SK-N-SH (cell line): ENCODE data around the gene PGAP3. TPM values are rescaled to one million over a fixed set of nuclear protein-coding genes. Genes with fewer than 3 reads are reported as not detected.

Source experiments
- CTCF ChIA-PET: fragments of 300-600, 350-600 bp; formaldehyde crosslinking; extraction: SDS; loops from one replicate; lab custom pipeline; 2021; lab: Yijun Ruan, JAX
- POLR2A ChIA-PET: fragments of 350-600 bp; sonication (Branson Sonifier 250); formaldehyde crosslinking; extraction: SDS; loops from one replicate; lab custom pipeline; 2020; ENCODE audit warnings: antibody characterized with exemption, inconsistent platforms; lab: Yijun Ruan, JAX
- DNase-seq: peaks from one replicate; pipeline ENCODE4 v3.0.0; 2012
- H2AFZ ChIP-seq: fragments of 200-600 bp; sonication (generic); 2 replicates; pipeline ENCODE4 v1.8.1; 2016; ENCODE audit warnings: antibody characterized with exemption, mild to moderate bottlenecking, low read depth
- H3F3A ChIP-seq: fragments of 200-600 bp; sonication (generic); replicated peaks from 2 replicates; pipeline ENCODE3; 2016; ENCODE audit warnings: antibody characterized with exemption, mild to moderate bottlenecking; ENCODE audit not compliant: insufficient read depth
- H3K27ac ChIP-seq, 2 experiments: fragments of 200-500 bp in 1 of 2; fragments of 200-600 bp in 1 of 2; sonication (Bioruptor generic) in 1 of 2; sonication (generic), shearing (Covaris generic) in 1 of 2; 2 replicates each; pipeline versions ENCODE4 v1.5.1 to v1.6.1; 2014 to 2016; ENCODE audit warnings: low read depth in 2 of 2, inconsistent platforms in 1 of 2, low read length in 1 of 2, mild to moderate bottlenecking in 1 of 2, mixed read lengths in 1 of 2
- H3K27me3 ChIP-seq: fragments of 200-600 bp; sonication (generic), shearing (Covaris generic); 2 replicates; pipeline ENCODE4 v1.6.1; 2016; ENCODE audit warnings: mixed run types; ENCODE audit not compliant: insufficient read depth
- H3K36me3 ChIP-seq, 2 experiments: fragments of 200-500 bp in 1 of 2; fragments of 200-600 bp in 1 of 2; sonication (Bioruptor generic) in 1 of 2; sonication (generic) in 1 of 2; replicated peaks in 1 of 2; 2 replicates each; pipeline versions ENCODE3 to v1.5.1; 2014 to 2016; ENCODE audit warnings: low read length in 1 of 2, mild to moderate bottlenecking in 1 of 2; ENCODE audit not compliant: insufficient read depth in 2 of 2, control insufficient read depth in 1 of 2
- H3K4me1 ChIP-seq, 2 experiments: fragments of 200-500 bp in 1 of 2; fragments of 200-600 bp in 1 of 2; sonication (Bioruptor generic) in 1 of 2; sonication (generic), shearing (Covaris generic) in 1 of 2; 2 replicates each; pipeline versions ENCODE4 v1.5.1 to v1.6.1; 2014 to 2016; ENCODE audit warnings: low read depth in 1 of 2, low read length in 1 of 2, mixed run types in 1 of 2; ENCODE audit not compliant: insufficient read depth in 2 of 2, control insufficient read depth in 1 of 2
- H3K4me2 ChIP-seq: fragments of 200-600 bp; sonication (generic), shearing (Covaris generic); 2 replicates; pipeline ENCODE4 v1.6.1; 2017; ENCODE audit warnings: mixed run types
- H3K4me3 ChIP-seq, 2 experiments: fragments of 200-500 bp in 1 of 2; fragments of 200-600 bp in 1 of 2; sonication (Bioruptor generic) in 1 of 2; sonication (generic), shearing (Covaris generic) in 1 of 2; 2 replicates each; pipeline versions ENCODE4 v1.5.1 to v1.8.1; 2014 to 2016; ENCODE audit warnings: low read depth in 2 of 2, inconsistent platforms in 1 of 2, low read length in 1 of 2, mild to moderate bottlenecking in 1 of 2, mixed read lengths in 1 of 2, moderate library complexity in 1 of 2
- H3K79me2 ChIP-seq: fragments of 200-600 bp; sonication (generic); 2 replicates; pipeline ENCODE4 v1.8.1; 2017; ENCODE audit warnings: mild to moderate bottlenecking; ENCODE audit not compliant: insufficient read depth
- H3K9ac ChIP-seq: fragments of 200-600 bp; sonication (generic); 2 replicates; pipeline ENCODE4 v1.6.1; 2017; ENCODE audit warnings: mixed run types
- H3K9me2 ChIP-seq: fragments of 200-600 bp; sonication (generic); 2 replicates; pipeline ENCODE4 v1.6.1; 2017; ENCODE audit warnings: mixed run types
- H3K9me3 ChIP-seq: fragments of 200-600 bp; sonication (generic); 2 replicates; pipeline ENCODE4 v1.6.1; 2017; ENCODE audit warnings: mixed run types, mild to moderate bottlenecking, moderate library complexity
- H4K20me1 ChIP-seq: fragments of 200-600 bp; sonication (generic); 2 replicates; pipeline ENCODE4 v1.6.1; 2017; ENCODE audit warnings: mild to moderate bottlenecking, mixed run types; ENCODE audit not compliant: insufficient read depth
- CHD2 ChIP-seq: fragments of 150-350 bp; IDR thresholded peaks from 2 replicates; pipeline ENCODE4 v1.6.1; 2018; ENCODE audit warnings: low read length; ENCODE audit not compliant: partially characterized antibody
- CTCF ChIP-seq: fragments of 200-600 bp; sonication (generic); IDR thresholded peaks from 2 replicates; pipeline ENCODE4 v1.6.1; 2017; ENCODE audit warnings: antibody characterized with exemption, mild to moderate bottlenecking, moderate library complexity
- EP300 ChIP-seq, 2 experiments: IDR thresholded peaks; 2 replicates each; pipeline versions ENCODE4 v1.4.0 to v1.6.1; 2012; ENCODE audit warnings: borderline replicate concordance in 1 of 2, low read depth in 1 of 2, low read length in 1 of 2
- FOXM1 ChIP-seq: IDR thresholded peaks from 2 replicates; pipeline ENCODE4 v1.4.0; 2012; ENCODE audit warnings: low read depth, mild to moderate bottlenecking
- JUND ChIP-seq: IDR thresholded peaks from 2 replicates; pipeline ENCODE4 v1.4.0; 2012
- MEF2A ChIP-seq: IDR thresholded peaks from 2 replicates; pipeline ENCODE4 v1.4.0; 2012; ENCODE audit warnings: low read depth, borderline replicate concordance
- NFIC ChIP-seq: IDR thresholded peaks from 2 replicates; pipeline ENCODE4 v1.4.0; 2012; ENCODE audit warnings: borderline replicate concordance
- PBX3 ChIP-seq: IDR thresholded peaks from 2 replicates; pipeline ENCODE4; 2012
- POLR2AphosphoS5 ChIP-seq: IDR thresholded peaks from 2 replicates; pipeline ENCODE4 v1.6.1; 2012; ENCODE audit warnings: low read depth, low read length
- RAD21 ChIP-seq: IDR thresholded peaks from 2 replicates; pipeline ENCODE4 v1.6.1; 2012; ENCODE audit warnings: mild to moderate bottlenecking, low read length
- RCOR1 ChIP-seq: fragments of 150-350 bp; IDR thresholded peaks from 2 replicates; pipeline ENCODE4 v1.6.1; 2017; ENCODE audit warnings: antibody characterized with exemption, low read length
- RXRA ChIP-seq: IDR thresholded peaks from 2 replicates; pipeline ENCODE4 v1.4.0; 2012; ENCODE audit warnings: low read depth, mild to moderate bottlenecking, borderline replicate concordance
- SMC3 ChIP-seq: IDR thresholded peaks from 2 replicates; pipeline ENCODE4 v1.6.1; 2012; ENCODE audit warnings: low read depth, low read length, improper control_type of control experiment
- TCF12 ChIP-seq: IDR thresholded peaks from 2 replicates; pipeline ENCODE4 v1.4.0; 2012
- YY1 ChIP-seq: IDR thresholded peaks from 2 replicates; pipeline ENCODE4 v1.4.0; 2012; ENCODE audit warnings: low read depth, mild to moderate bottlenecking
- WGBS: methylation state at CpG from one replicate; pipeline ENCODE4 v1.1.6; 2017; ENCODE audit warnings: low lambda C conversion rate; 5-methylcytosine and 5-hydroxymethylcytosine counted together
- polyA plus RNA-seq, 3 experiments: library from polyadenylated mRNA; depleted of rRNA; stranded (reverse); fragments of >200 nt; gene quantifications; 2 replicates each; pipeline ENCODE4 v1.2.3, GENCODE V29; 2012

The PGAP3 gene
- polyA plus RNA-seq, 1 of the 3 experiments (the other 2 are of a cell fraction): 20.9 TPM

GRCh38 chr17:39701012-39701783 lies 13.3 kb upstream of the PGAP3 start:
- Histone ChIP-seq H3K9me2 (no peaks in the 10 kb centered on the region), H3F3A (no peaks in the 10 kb centered on the region), H2AFZ (no peak overlapping the region), H3K4me3 (no peak overlapping the region), H3K27me3 (no peaks in the 10 kb centered on the region), H4K20me1 (no peaks in the 10 kb centered on the region), H3K79me2 (no peaks in the 10 kb centered on the region), H3K27ac (no peak overlapping the region), H3K36me3 (no peaks in the 10 kb centered on the region), H3K4me1 (no peaks in the 10 kb centered on the region), H3K9me3 (no peaks in the 10 kb centered on the region), H3K9ac (no peak overlapping the region), H3K4me2 (no peak overlapping the region)
- DNase-seq: no peak
- ChIA-PET CTCF (interaction anchor here (0.6 to 1.7 kb wide), 3 partner anchors 12 to 188 kb away, joined by 3 to 5 read pairs (median 4); partner anchors contain the start of gene MIEN1), POLR2A (no interaction called here)
- 60% methylated on average over 10 of the region's 10 CpGs for WGBS
- TF ChIP-seq MEF2A (no peak), SMC3 (no peak), EP300 (IDR thresholded peaks at IDR 0.05; ENCODE audit: borderline replicate concordance in 1 of 2, low read depth in 1 of 2, low read length in 1 of 2) (no peak), NFIC (no peak), JUND (no peak), YY1 (no peak), RCOR1 (no peak), TCF12 (no peak), CTCF (no peak), CHD2 (no peak), RXRA (no peak), POLR2AphosphoS5 (no peak), FOXM1 (no peak), PBX3 (no peak), RAD21 (no peak)
